Superior temporal gyrus (tissue), 1 donor: Measurements from ENCODE around the gene SKIC8.

Experiments used
- DNase-seq: peaks from one replicate; pipeline ENCODE4 v3.0.0-alpha.2; 2016; ENCODE audit errors: extremely low spot score

SKIC8 gene

DNA sequence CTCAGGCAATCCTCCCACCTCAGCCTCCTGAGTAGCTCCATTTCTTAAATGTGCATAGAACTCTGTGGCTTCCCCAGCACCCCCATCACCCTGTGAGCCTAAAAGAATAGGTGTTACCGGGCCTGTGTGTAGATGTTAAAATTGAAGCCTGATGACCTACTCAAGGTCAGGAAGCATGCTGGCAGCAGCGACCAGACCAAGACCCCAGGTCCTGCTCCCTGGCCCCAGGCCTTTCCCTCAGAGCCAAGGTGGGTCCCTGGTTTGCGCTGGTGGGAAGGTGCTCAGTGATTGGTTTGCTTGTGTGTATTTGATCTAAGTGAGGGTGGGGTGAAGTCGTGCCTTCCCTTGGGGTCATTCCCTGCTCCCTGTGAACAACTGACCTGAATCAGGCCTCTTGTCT is 22.4 kb upstream of the SKIC8 start:
- no peak for DNase-seq

DNA sequence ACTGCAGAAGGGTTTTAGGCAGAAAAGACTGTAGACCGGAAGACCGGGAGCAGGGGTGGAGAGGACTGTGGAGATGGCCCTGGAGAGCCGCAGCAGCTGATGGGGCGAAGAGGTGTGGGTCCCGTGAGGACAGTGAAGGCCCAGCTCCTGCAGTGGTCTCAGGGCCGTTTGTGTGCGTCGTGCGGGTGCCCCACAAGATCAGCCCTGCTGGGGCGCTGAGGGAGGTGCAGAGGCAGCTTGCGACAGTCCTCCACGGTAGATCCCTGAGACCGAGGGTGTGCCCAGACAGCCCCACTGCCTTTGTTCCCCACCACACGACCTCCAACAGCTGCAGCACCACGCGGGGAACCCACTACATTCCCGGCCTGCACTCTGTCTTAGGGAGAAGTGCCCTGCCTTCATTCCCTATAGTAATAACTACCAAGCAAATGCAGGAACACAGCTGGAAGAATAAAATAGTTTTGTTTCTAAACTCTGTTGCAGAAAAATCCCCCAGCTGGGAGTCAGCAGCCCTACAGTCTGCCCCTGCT is 21.7 kb upstream of the SKIC8 start:
- DNase-seq, result no peak

- no peak for DNase-seq
Observed at GRCh38 chr15:78320183-78320582, 20.8 kb upstream of the SKIC8 start.

- no peak for DNase-seq
Observed at GRCh38 chr15:78319588-78319987, 20.2 kb upstream of the SKIC8 start.

GRCh38 chr15:78317145-78317836 is 17.9 kb upstream of the SKIC8 start:
- DNase-seq, result no peak

DNA sequence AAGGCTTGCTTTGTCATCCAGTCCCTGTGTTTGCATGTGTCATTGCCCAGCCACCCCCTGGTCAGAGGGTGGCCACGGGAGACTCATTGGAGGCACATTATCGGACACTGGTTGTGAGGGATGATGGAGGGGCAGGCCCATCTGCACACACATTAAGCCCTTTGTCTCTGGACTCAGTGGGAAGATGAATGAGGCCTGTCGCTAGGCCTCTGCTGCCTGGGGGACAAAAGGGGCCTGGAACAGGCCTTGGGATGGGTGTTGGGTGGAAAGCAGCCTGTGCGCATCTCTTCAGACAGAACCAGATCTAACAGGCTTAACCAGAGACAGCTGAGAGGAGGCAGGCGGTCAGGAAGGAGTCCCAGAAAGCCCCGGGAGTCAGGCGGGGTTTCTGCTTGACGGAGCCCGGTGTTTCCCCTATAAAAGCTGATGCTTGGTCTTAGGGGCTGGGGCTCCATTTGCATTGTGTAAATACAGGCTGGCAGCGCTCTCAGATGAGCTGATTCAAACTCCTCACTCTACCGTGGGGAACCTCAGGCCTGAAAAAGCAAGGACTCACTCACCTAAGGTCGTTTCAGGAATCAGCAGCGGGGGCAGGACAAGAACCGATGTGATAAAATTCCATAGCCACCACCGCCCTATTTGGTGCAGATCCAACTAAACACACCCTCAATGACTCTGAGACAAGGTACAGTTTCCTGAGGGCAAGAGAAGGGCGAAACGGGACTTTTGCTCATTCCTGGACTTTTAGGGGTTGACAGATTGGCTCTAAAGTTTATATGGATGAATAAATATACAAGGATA is 17.1 kb upstream of the SKIC8 start:
- peak; percentile 87 for DNase-seq

DNA sequence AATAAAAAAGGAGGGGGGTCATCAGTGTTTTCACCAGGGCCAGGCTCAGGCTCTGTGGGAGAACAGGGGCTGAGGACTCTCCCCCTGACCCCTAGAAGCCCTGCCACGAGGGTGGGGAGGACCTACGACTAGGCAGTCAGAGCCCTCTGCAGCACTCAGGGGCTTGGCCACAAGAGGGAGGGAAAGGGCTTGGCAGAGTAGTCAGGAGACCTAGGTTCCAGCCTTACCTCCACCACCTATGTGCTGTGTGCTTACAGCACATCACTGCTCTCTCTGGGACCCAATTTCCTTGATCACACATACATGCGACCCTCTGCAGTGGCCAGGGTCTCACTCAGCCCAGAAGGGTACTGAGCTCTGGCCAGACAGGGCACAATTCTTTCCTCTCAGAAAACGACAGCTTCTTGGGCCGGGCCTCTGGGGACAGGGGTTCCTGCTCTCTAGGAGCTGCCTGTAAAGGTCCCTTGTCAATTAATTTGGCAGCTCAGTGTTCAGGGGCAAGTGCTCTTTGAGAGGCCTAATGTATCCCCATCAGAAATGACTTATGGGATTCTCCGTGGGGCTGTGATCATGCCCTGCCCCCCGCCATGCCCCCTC is 16.4 kb upstream of the SKIC8 start:
- DNase-seq, result no peak

DNA sequence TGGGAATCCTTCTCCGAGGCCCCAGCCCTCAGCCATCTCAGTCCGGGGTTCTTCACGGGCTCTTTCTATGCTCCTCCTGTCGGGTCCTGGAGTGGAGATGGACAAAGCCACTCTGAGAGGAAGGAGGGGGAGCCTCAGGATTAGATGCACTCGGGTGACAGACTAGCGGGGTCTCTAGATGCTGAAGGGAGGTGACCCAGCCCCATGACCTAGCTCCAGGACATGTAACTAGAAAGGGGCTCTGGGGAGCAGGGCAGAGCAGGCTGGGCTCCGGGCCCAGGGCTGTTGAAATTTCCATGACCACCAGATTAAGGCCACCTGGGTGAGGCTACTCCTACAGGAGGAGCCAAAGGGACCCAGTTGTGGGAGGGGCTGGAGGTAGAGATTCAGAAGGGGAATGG is 14.8 kb upstream of the SKIC8 start:
- no peak for DNase-seq

- no peak for DNase-seq
Observed at GRCh38 chr15:78313383-78313782, 14.0 kb upstream of the SKIC8 start.

- DNase-seq, result no peak
Observed at GRCh38 chr15:78312957-78313356, 13.5 kb upstream of the SKIC8 start.

- no peak for DNase-seq
Observed at GRCh38 chr15:78312536-78312935, 13.1 kb upstream of the SKIC8 start.

- DNase-seq, result no peak
Observed at GRCh38 chr15:78311292-78311691, 11.9 kb upstream of the SKIC8 start.

GRCh38 chr15:78308422-78309032 is 9.1 kb upstream of the SKIC8 start:
- peak; percentile 81 for DNase-seq

DNA sequence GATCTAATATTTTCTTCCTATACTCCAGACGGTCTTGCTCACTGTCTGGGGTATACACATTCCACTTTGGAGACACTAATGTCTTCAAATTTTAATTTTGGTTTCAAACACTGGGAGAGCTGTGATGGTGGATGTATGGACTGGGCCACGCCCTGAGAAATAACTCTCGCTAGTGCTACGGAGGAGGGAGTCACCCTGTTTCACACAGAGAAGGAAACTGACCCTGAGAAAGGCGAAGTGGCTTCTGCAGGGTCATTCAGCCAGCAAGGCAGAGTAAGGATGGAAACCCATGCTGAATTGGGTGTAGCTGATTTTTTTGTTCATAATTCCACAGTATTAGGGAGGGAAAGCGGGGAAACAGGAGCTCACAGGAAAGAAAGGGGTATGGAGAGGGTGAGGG is 8.6 kb upstream of the SKIC8 start:
- DNase-seq, result no peak

GRCh38 chr15:78306176-78306774 is 6.9 kb upstream of the SKIC8 start:
- DNase-seq, result no peak

DNA sequence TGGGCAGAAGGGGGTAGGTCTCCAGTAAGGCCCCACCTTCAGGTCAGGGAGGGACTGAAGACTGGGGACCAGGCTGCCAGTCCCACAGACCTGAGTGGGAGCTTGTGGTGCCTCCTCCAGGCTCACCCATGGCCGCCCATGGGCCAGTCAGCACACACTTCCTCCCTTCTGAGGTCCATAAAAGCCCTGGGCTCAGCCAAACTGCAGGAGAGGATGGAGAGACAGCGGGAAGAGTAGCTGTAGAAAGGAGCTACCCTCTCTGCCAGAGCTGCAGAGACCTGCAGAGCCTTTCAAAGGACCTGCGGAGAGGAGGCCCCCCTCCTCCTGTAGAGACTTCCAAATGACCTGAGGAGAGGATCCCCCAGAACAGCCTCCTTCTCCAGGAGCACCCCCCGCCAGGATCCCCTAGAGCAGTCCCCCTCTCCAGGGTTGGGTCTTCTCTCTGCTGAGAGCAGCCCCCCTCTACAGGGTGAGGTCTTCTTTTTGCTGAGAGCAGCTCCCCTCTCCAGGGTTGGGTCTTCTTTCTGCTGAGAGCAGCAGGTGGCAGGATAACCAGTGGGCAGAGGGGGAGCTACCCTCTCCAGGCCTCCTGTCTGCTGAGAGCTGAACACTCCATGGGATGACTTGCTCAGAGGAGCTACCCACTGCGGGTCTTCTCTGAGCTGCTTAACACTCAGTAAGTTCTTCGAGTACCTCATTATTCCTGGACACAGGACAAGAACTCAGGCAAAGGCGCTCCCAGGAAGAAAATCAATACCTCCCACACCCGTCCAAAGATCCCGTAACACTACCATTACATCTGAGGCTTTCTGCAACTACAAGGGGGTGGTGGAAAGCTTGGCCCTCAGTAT is 5.0 kb upstream of the SKIC8 start:
- DNase-seq, result no peak

- no peak for DNase-seq
Observed at GRCh38 chr15:78302579-78303312, 3.3 kb upstream of the SKIC8 start.

- no peak for DNase-seq
Observed at GRCh38 chr15:78301828-78302227, 2.4 kb upstream of the SKIC8 start.

DNA sequence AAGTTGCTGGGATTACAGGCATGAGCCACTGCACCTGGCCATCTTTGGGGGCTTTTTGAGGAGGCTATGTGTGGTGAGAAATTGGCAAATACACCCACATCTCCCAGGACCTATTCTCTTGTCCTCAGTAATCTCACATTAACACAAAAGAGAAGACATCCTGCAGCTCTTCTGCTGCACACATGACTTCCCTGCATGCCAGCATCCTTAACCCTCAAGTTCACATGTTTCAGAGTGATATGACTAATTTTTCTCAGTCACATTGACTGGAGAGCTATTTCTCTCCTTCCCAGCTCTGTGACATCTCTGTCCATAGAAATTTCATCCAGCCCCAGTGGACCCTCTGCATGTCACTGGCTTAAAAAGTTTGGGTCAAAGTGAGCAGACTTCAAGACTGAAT is 1.9 kb upstream of the SKIC8 start:
- DNase-seq, result no peak

GRCh38 chr15:78292219-78292618 is 7.2 kb downstream of the SKIC8 start:
- no peak for DNase-seq
